Astrocyte of the cerebellum (primary cell): ENCODE measurements around the gene RGS12.

Experiments used
- DNase-seq: peaks from one replicate; pipeline ENCODE4 v3.0.0-alpha.2; 2011; ENCODE audit warnings: low read depth
- H3K4me3 ChIP-seq: 2 replicates; pipeline ENCODE4 v1.5.1; 2011; ENCODE audit warnings: mild to moderate bottlenecking, low read depth, low read length, moderate library complexity
- CTCF ChIP-seq: IDR thresholded peaks from 2 replicates; pipeline ENCODE4 v1.5.1; 2012; ENCODE audit warnings: low read length, low read depth, moderate library complexity, mild to moderate bottlenecking; ENCODE audit errors: missing control alignments
- in situ Hi-C: cut with HindIII; loops from 2 replicates; pipeline ENCODE4 v1.10.0; 2017; ENCODE audit warnings: low sequenced_read_pairs

The RGS12 gene

GRCh38 chr4:3303923-3304710, 11.3 kb downstream of the RGS12 start:
- in situ Hi-C loops, result no loop called here
- no peak for TF ChIP-seq CTCF
- H3K4me3 ChIP-seq, result no peak overlapping the region
- no peak for DNase-seq

- in situ Hi-C loops, result no loop called here
- no peak for DNase-seq
- H3K4me3 ChIP-seq, result no peak overlapping the region
- TF ChIP-seq CTCF, result no peak
These were observed 12.2 kb downstream of the RGS12 start for GRCh38 chr4:3304831-3305609.

- no peak for DNase-seq
- in situ Hi-C loops, result no loop called here
These were observed 13.0 kb downstream of the RGS12 start for GRCh38 chr4:3305610-3306371.

DNA sequence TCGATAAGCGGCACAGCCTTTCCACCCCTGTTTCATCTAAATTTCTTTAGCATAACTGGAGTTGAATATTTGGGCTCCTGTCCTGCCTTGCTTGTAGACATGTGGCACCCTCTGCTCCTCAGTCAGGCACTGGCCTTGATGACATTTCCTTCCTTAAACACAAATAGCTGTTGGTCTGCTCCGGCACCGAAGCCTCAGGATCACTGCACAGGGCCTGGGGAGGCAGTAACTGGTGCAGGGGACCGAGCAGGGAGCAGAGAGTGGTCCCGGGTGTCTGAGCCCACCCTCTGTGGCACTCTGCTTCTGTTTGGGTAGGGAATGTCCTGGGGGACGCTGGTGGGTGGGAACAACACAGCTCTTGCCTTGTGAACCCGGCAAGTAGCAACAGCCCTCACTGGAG, 13.6 kb downstream of the RGS12 start:
- H3K4me3 ChIP-seq, result no peak overlapping the region
- DNase-seq, result no peak
- TF ChIP-seq CTCF, result no peak
- in situ Hi-C loops, result no loop called here

More at GRCh38 chr4:3305610-3306371, 13.0 kb downstream of the RGS12 start:
- no peak for TF ChIP-seq CTCF
- H3K4me3 ChIP-seq, result no peak overlapping the region

GRCh38 chr4:3307060-3307459, 14.2 kb downstream of the RGS12 start:
- DNase-seq, result no peak
- in situ Hi-C loops, result no loop called here
- no peak overlapping the region for H3K4me3 ChIP-seq
- no peak for TF ChIP-seq CTCF

DNA sequence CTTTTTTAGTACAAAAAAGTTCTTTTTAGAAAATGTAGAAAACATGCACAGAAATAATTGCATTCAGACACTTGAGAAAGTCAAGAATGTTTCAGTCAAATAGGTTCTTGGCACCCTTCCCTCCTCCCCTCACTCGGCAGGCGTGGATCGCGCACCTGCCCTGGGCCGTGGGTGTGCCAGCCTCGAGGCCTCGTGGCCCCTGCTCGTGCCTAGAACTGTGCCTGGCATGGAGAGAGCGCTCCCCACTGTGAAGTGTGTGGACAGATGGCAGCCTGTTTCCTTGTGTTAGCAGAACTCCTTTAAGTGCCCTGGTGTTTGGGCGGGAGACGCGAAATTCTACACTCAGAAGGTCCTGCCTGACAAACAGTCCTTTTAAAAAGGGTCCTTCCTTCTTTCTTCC, 14.7 kb downstream of the RGS12 start:
- DNase-seq, result no peak
- in situ Hi-C loops, result no loop called here
- TF ChIP-seq CTCF, result no peak
- H3K4me3 ChIP-seq, result no peak overlapping the region
